BE2C (cell line): ENCODE results near the gene CCDC30.

Source experiments
- DNase-seq: peaks from one replicate; pipeline ENCODE4 v3.0.0-alpha.2; 2020
- H3K27me3 ChIP-seq: fragments of 250-450 bp; sonication (Bioruptor Pico); 2 replicates; pipeline ENCODE4 v1.5.1; 2020; ENCODE audit warnings: mild to moderate bottlenecking
- H3K36me3 ChIP-seq: fragments of 250-450 bp; sonication (Bioruptor Pico); 2 replicates; pipeline ENCODE4 v1.5.1; 2020; ENCODE audit warnings: mild to moderate bottlenecking
- H3K4me1 ChIP-seq: fragments of 250-450 bp; sonication (Bioruptor Pico); 2 replicates; pipeline ENCODE4 v1.5.1; 2020
- H3K4me3 ChIP-seq: 2 replicates; pipeline ENCODE4 v1.5.1; 2011; ENCODE audit warnings: low read depth, low read length
- H3K9me3 ChIP-seq: fragments of 250-450 bp; sonication (Bioruptor Pico); 2 replicates; pipeline ENCODE4 v1.5.1; 2020
- CTCF ChIP-seq: IDR thresholded peaks from 2 replicates; pipeline ENCODE4 v1.5.1; 2012; ENCODE audit warnings: mild to moderate bottlenecking, low read depth, low read length

CCDC30 gene

GRCh38 chr1:42429603-42430002 is 33.5 kb upstream of the CCDC30 start:
- Histone ChIP-seq H3K4me3 (no peak overlapping the region), H3K27me3 (no peaks in the 10 kb centered on the region), H3K9me3 (no peaks in the 10 kb centered on the region), H3K4me1 (no peaks in the 10 kb centered on the region), H3K36me3 (no peaks in the 10 kb centered on the region)
- DNase-seq, result no peak
- no peak for TF ChIP-seq CTCF

GRCh38 chr1:42430286-42431135 is 32.6 kb upstream of the CCDC30 start:
- no peak for DNase-seq
- no peaks in the 10 kb centered on the region for H3K36me3 ChIP-seq
- H3K4me3 ChIP-seq, result no peak overlapping the region
- H3K27me3 ChIP-seq, result no peaks in the 10 kb centered on the region
- H3K4me1 ChIP-seq, result no peaks in the 10 kb centered on the region
- no peak for TF ChIP-seq CTCF
- H3K9me3 ChIP-seq, result no peaks in the 10 kb centered on the region

GRCh38 chr1:42431514-42431913 is 31.6 kb upstream of the CCDC30 start:
- no peak for DNase-seq
- H3K4me3 ChIP-seq, result no peak overlapping the region
- H3K36me3 ChIP-seq, result no peaks in the 10 kb centered on the region
- no peaks in the 10 kb centered on the region for H3K4me1 ChIP-seq
- H3K9me3 ChIP-seq, result no peaks in the 10 kb centered on the region
- TF ChIP-seq CTCF, result no peak
- H3K27me3 ChIP-seq, result no peaks in the 10 kb centered on the region

GRCh38 chr1:42432714-42433113 is 30.4 kb upstream of the CCDC30 start:
- Histone ChIP-seq H3K4me3 (no peak overlapping the region), H3K27me3 (no peaks in the 10 kb centered on the region), H3K36me3 (no peaks in the 10 kb centered on the region), H3K9me3 (no peaks in the 10 kb centered on the region), H3K4me1 (no peaks in the 10 kb centered on the region)
- no peak for DNase-seq
- no peak for TF ChIP-seq CTCF

GRCh38 chr1:42433369-42433768 is 29.7 kb upstream of the CCDC30 start:
- Histone ChIP-seq H3K27me3 (no peaks in the 10 kb centered on the region), H3K4me3 (no peak overlapping the region), H3K36me3 (no peaks in the 10 kb centered on the region), H3K9me3 (no peaks in the 10 kb centered on the region), H3K4me1 (no peaks in the 10 kb centered on the region)
- no peak for TF ChIP-seq CTCF
- no peak for DNase-seq

GRCh38 chr1:42434340-42434739 is 28.7 kb upstream of the CCDC30 start:
- no peaks in the 10 kb centered on the region for H3K4me1 ChIP-seq
- H3K9me3 ChIP-seq, result no peaks in the 10 kb centered on the region
- TF ChIP-seq CTCF, result no peak
- no peak overlapping the region for H3K4me3 ChIP-seq
- no peak for DNase-seq
- no peaks in the 10 kb centered on the region for H3K27me3 ChIP-seq
- H3K36me3 ChIP-seq, result no peaks in the 10 kb centered on the region
